Heart left ventricle (tissue), 13 donors: Measurements from ENCODE around the gene HSPA4L.

Experiments used
- POLR2A ChIP-seq, 2 donors: fragments of 450-650 bp; IDR thresholded peaks; one replicate each; pipeline ENCODE4 v1.6.1; 2017; ENCODE audit warnings: antibody characterized with exemption in 2 of 2, mild to moderate bottlenecking in 2 of 2, moderate library complexity in 2 of 2
- TF ChIP-seq, protein P1 (sequence below), 12 donors: fragments of 200-600 bp; sonication (generic) in 4 of 12; IDR thresholded peaks; one replicate each; pipeline versions ENCODE4 v1.5.0 to v1.8.0; 2018 to 2022; ENCODE audit warnings: antibody characterized with exemption in 12 of 12, mild to moderate bottlenecking in 5 of 12
- donor health status: ischemic (EF 13 %, LVEDD 7.1; RV severe dilation, severe dysfunction).
- donor health status: DM: no; HTN: yes; CAD: no.
- donor health status: DM: no; HTN: no; CAD: no.
- donor health status: ischemic (EF 25% LVEDD 6.9; RV normal size, moderate dysfunction).
- donor health status: ischemic (EF 25% LVEDD 5.7; RV mildly dilated, moderate dysfunction).
- donor health status: ischemic (EF 35%, LVEDD 5.7; RV mildly dilated, moderate dysfunction).
- donor health status: nonischemic (EF 11% LVEDD 7.7; RV severe dilation, severe dysfunction).
- donor health status: DM: yes; HTN: yes; CAD: no.
- donor health status: PGD.
- donor health status: ischemic (EF 29% LVEDD 5.4; RV normal size, mild dysfunction).
- donor health status: nonischemic (EF 23%, LVEDD 6.1; RV moderate dilation, normal function).

DNA sequence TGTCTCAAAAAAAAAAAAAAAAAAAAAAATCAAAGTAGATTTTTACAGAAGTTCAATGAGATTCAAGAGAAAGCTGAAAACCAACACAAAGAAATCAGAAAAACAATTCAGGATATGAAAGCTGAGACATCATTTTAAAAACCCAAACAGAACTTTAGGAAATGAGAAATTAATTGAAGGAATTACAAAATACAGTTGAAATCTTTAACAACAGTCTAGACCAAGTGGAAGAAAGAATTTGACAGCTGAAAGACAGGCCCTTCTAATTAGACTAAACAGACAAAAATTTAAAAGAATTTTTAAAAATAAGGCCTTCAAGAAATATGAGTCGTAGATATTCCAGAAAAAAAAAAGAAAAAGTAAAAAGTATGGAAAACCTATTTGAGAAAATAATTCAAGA, 64.6 kb downstream of the HSPA4L start:
- TF ChIP-seq POLR2A (IDR thresholded peaks at IDR 0.05): no peak
- TF ChIP-seq, protein P1, sequence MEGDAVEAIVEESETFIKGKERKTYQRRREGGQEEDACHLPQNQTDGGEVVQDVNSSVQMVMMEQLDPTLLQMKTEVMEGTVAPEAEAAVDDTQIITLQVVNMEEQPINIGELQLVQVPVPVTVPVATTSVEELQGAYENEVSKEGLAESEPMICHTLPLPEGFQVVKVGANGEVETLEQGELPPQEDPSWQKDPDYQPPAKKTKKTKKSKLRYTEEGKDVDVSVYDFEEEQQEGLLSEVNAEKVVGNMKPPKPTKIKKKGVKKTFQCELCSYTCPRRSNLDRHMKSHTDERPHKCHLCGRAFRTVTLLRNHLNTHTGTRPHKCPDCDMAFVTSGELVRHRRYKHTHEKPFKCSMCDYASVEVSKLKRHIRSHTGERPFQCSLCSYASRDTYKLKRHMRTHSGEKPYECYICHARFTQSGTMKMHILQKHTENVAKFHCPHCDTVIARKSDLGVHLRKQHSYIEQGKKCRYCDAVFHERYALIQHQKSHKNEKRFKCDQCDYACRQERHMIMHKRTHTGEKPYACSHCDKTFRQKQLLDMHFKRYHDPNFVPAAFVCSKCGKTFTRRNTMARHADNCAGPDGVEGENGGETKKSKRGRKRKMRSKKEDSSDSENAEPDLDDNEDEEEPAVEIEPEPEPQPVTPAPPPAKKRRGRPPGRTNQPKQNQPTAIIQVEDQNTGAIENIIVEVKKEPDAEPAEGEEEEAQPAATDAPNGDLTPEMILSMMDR (IDR thresholded peaks at IDR 0.05): no peak
